Measurements from ENCODE around the gene MYOD1.

Gene MYOD1

GRCh38 chr11:17683377-17684161 is 35.8 kb upstream of the MYOD1 start:
- TF ChIP-seq NFIC (IDR thresholded peaks at IDR 0.05) (peak; percentile 56; the same call in 1 of the 2 replicates), MAX (IDR thresholded peaks at IDR 0.05) (peak; percentile 55), TEAD4 (IDR thresholded peaks at IDR 0.05) (peak; percentile 36; the same call in 1 of the 2 replicates), EGR1 (IDR thresholded peaks at IDR 0.05) (no peak)

- TF ChIP-seq EGR1 (IDR thresholded peaks at IDR 0.05) (no peak), EP300 (IDR thresholded peaks at IDR 0.05; ENCODE audit: borderline replicate concordance) (no peak), TEAD4 (IDR thresholded peaks at IDR 0.05) (no peak), NFIC (IDR thresholded peaks at IDR 0.05) (no peak), RAD21 (IDR thresholded peaks at IDR 0.05; ENCODE audit: low read depth) (no peak), MAX (IDR thresholded peaks at IDR 0.05) (no peak), REST (IDR thresholded peaks at IDR 0.05; ENCODE audit: low read depth) (no peak), YY1 (IDR thresholded peaks at IDR 0.05; ENCODE audit: low read depth) (no peak), TCF12 (IDR thresholded peaks at IDR 0.05; ENCODE audit: low read depth) (no peak)
Measured at GRCh38 chr11:17684550-17684949, 34.8 kb upstream of the MYOD1 start.

- TF ChIP-seq EP300 (IDR thresholded peaks at IDR 0.05; ENCODE audit: borderline replicate concordance): no peak
- no peak for TF ChIP-seq FOXM1 (IDR thresholded peaks at IDR 0.05; ENCODE audit: borderline replicate concordance, low read depth)
- no peak for TF ChIP-seq RAD21 (IDR thresholded peaks at IDR 0.05; ENCODE audit: low read depth)
- no peak for TF ChIP-seq TEAD4 (IDR thresholded peaks at IDR 0.05)
- TF ChIP-seq EGR1 (IDR thresholded peaks at IDR 0.05): no peak
- TF ChIP-seq ZBTB7A (IDR thresholded peaks at IDR 0.05; ENCODE audit: low read depth): no peak
- TF ChIP-seq TAF1 (IDR thresholded peaks at IDR 0.05; ENCODE audit: low read depth): no peak
- no peak for TF ChIP-seq MAX (IDR thresholded peaks at IDR 0.05)
- TF ChIP-seq NFIC (IDR thresholded peaks at IDR 0.05): no peak
- no peak for TF ChIP-seq CEBPB (IDR thresholded peaks at IDR 0.05)
- no peak for TF ChIP-seq USF1 (IDR thresholded peaks at IDR 0.05)
- no peak for TF ChIP-seq REST (IDR thresholded peaks at IDR 0.05; ENCODE audit: low read depth)
- no peak for TF ChIP-seq YY1 (IDR thresholded peaks at IDR 0.05; ENCODE audit: low read depth)
Measured at GRCh38 chr11:17686231-17686980, 33.0 kb upstream of the MYOD1 start.

- TF ChIP-seq TCF12 (IDR thresholded peaks at IDR 0.05; ENCODE audit: low read depth) (no peak), CREB1 (IDR thresholded peaks at IDR 0.05; ENCODE audit: low read depth) (no peak), CEBPB (IDR thresholded peaks at IDR 0.05) (no peak), YY1 (IDR thresholded peaks at IDR 0.05; ENCODE audit: low read depth) (no peak), RAD21 (IDR thresholded peaks at IDR 0.05; ENCODE audit: low read depth) (no peak)
Measured at GRCh38 chr11:17687946-17688670, 31.3 kb upstream of the MYOD1 start.

GRCh38 chr11:17691550-17691949 is 27.8 kb upstream of the MYOD1 start:
- TF ChIP-seq MAX (IDR thresholded peaks at IDR 0.05) (no peak), REST (IDR thresholded peaks at IDR 0.05; ENCODE audit: low read depth) (no peak), YY1 (IDR thresholded peaks at IDR 0.05; ENCODE audit: low read depth) (no peak), RAD21 (IDR thresholded peaks at IDR 0.05; ENCODE audit: low read depth) (no peak), ZBTB7A (IDR thresholded peaks at IDR 0.05; ENCODE audit: low read depth) (no peak), CREB1 (IDR thresholded peaks at IDR 0.05; ENCODE audit: low read depth) (no peak), CEBPB (IDR thresholded peaks at IDR 0.05) (no peak), USF1 (IDR thresholded peaks at IDR 0.05) (no peak), TAF1 (IDR thresholded peaks at IDR 0.05; ENCODE audit: low read depth) (no peak), NFIC (IDR thresholded peaks at IDR 0.05) (no peak), EP300 (IDR thresholded peaks at IDR 0.05; ENCODE audit: borderline replicate concordance) (no peak), FOXM1 (IDR thresholded peaks at IDR 0.05; ENCODE audit: borderline replicate concordance, low read depth) (no peak)

All from Ishikawa (cell line).